ENCODE results near the gene GNLY. TPM values are rescaled to one million over a fixed set of nuclear protein-coding genes. Genes with fewer than 3 reads are reported as not detected.

GNLY gene
- total RNA-seq, 1 donor from 2014 or later, result 23.5 TPM

- peaks cover 26% of the 10 kb centered on the region for H3K4me1 Mint-ChIP-seq (ENCODE audit: low read depth)
- H3K36me3 Mint-ChIP-seq (ENCODE audit: low read depth), result no peaks in the 10 kb centered on the region
- intact Hi-C loops (cut with micrococcal nuclease), result loop anchor here (5.0 kb wide), 1 partner anchor 131 kb away; no protein-coding TSS in a partner anchor
- no peaks in the 10 kb centered on the region for H3K9me3 Mint-ChIP-seq
- H3K27ac Mint-ChIP-seq, result peak overlapping the region; percentile 61
- H3K4me3 Mint-ChIP-seq (ENCODE audit: low read depth), result peak overlapping the region; percentile 49
- peaks cover 8% of the 10 kb centered on the region for H3K27me3 Mint-ChIP-seq (ENCODE audit: low read depth)
- no peak for DNase-seq (ENCODE audit: low spot score)
Observed at GRCh38 chr2:85681372-85681763, 12.8 kb upstream of the GNLY start.

GRCh38 chr2:85681776-85682175, 12.4 kb upstream of the GNLY start:
- Mint-ChIP-seq H3K4me3 (ENCODE audit: low read depth) (peak overlapping the region; percentile 49), H3K27ac (peak overlapping the region; percentile 61), H3K36me3 (ENCODE audit: low read depth) (no peaks in the 10 kb centered on the region), H3K9me3 (no peaks in the 10 kb centered on the region), H3K27me3 (ENCODE audit: low read depth) (peaks cover 5% of the 10 kb centered on the region), H3K4me1 (ENCODE audit: low read depth) (peaks cover 26% of the 10 kb centered on the region)
- DNase-seq (ENCODE audit: low spot score), result no peak
- intact Hi-C loops (cut with micrococcal nuclease), result loop anchor here (5.0 kb wide), 1 partner anchor 131 kb away; no protein-coding TSS in a partner anchor

GRCh38 chr2:85682378-85682777, 11.8 kb upstream of the GNLY start:
- DNase-seq (ENCODE audit: low spot score), result no peak
- H3K36me3 Mint-ChIP-seq (ENCODE audit: low read depth), result no peaks in the 10 kb centered on the region
- H3K4me3 Mint-ChIP-seq (ENCODE audit: low read depth), result no peak overlapping the region
- H3K9me3 Mint-ChIP-seq, result no peaks in the 10 kb centered on the region
- intact Hi-C loops (cut with micrococcal nuclease), result loop anchor here (5.0 kb wide), 1 partner anchor 130 kb away; no protein-coding TSS in a partner anchor
- peaks cover 7% of the 10 kb centered on the region for H3K27me3 Mint-ChIP-seq (ENCODE audit: low read depth)
- no peak overlapping the region for H3K27ac Mint-ChIP-seq
- H3K4me1 Mint-ChIP-seq (ENCODE audit: low read depth), result peaks cover 26% of the 10 kb centered on the region

GRCh38 chr2:85684380-85684779, 9.8 kb upstream of the GNLY start:
- peaks cover 8% of the 10 kb centered on the region for H3K27me3 Mint-ChIP-seq (ENCODE audit: low read depth)
- no peaks in the 10 kb centered on the region for H3K36me3 Mint-ChIP-seq (ENCODE audit: low read depth)
- no peak overlapping the region for H3K4me3 Mint-ChIP-seq (ENCODE audit: low read depth)
- intact Hi-C loops (cut with micrococcal nuclease), result loop anchor here (5.0 kb wide), 1 partner anchor 128 kb away; no protein-coding TSS in a partner anchor
- H3K4me1 Mint-ChIP-seq (ENCODE audit: low read depth), result peaks cover 18% of the 10 kb centered on the region
- no peak overlapping the region for H3K27ac Mint-ChIP-seq
- no peak for DNase-seq (ENCODE audit: low spot score)
- no peaks in the 10 kb centered on the region for H3K9me3 Mint-ChIP-seq

GRCh38 chr2:85684806-85685205, 9.4 kb upstream of the GNLY start:
- no peaks in the 10 kb centered on the region for H3K36me3 Mint-ChIP-seq (ENCODE audit: low read depth)
- no peaks in the 10 kb centered on the region for H3K9me3 Mint-ChIP-seq
- H3K27ac Mint-ChIP-seq, result no peak overlapping the region
- peaks cover 8% of the 10 kb centered on the region for H3K27me3 Mint-ChIP-seq (ENCODE audit: low read depth)
- DNase-seq (ENCODE audit: low spot score), result no peak
- H3K4me1 Mint-ChIP-seq (ENCODE audit: low read depth), result peaks cover 18% of the 10 kb centered on the region
- intact Hi-C loops (cut with micrococcal nuclease), result loop anchor here (5.0 kb wide), 1 partner anchor 127 kb away; no protein-coding TSS in a partner anchor
- no peak overlapping the region for H3K4me3 Mint-ChIP-seq (ENCODE audit: low read depth)

GRCh38 chr2:85690932-85691331, 3.2 kb upstream of the GNLY start:
- Mint-ChIP-seq H3K4me3 (ENCODE audit: low read depth) (no peak overlapping the region), H3K27ac (no peak overlapping the region), H3K4me1 (ENCODE audit: low read depth) (peaks cover 13% of the 10 kb centered on the region), H3K27me3 (ENCODE audit: low read depth) (peaks cover 14% of the 10 kb centered on the region), H3K36me3 (ENCODE audit: low read depth) (no peaks in the 10 kb centered on the region), H3K9me3 (no peaks in the 10 kb centered on the region)
- intact Hi-C loops (cut with micrococcal nuclease), result no loop called here
- DNase-seq (ENCODE audit: low spot score), result no peak

GRCh38 chr2:85692039-85692645, 2.0 kb upstream of the GNLY start:
- intact Hi-C loops (cut with micrococcal nuclease), result no loop called here
- no peaks in the 10 kb centered on the region for H3K9me3 Mint-ChIP-seq
- H3K4me1 Mint-ChIP-seq (ENCODE audit: low read depth), result peaks cover 13% of the 10 kb centered on the region
- peaks cover 13% of the 10 kb centered on the region for H3K27me3 Mint-ChIP-seq (ENCODE audit: low read depth)
- H3K27ac Mint-ChIP-seq, result no peak overlapping the region
- H3K36me3 Mint-ChIP-seq (ENCODE audit: low read depth), result no peaks in the 10 kb centered on the region
- no peak overlapping the region for H3K4me3 Mint-ChIP-seq (ENCODE audit: low read depth)
- DNase-seq (ENCODE audit: low spot score), result no peak

GRCh38 chr2:85695121-85695520, 963 bp downstream of the GNLY start:
- intact Hi-C loops (cut with micrococcal nuclease), result no loop called here
- peaks cover 20% of the 10 kb centered on the region for H3K4me1 Mint-ChIP-seq (ENCODE audit: low read depth)
- no peak overlapping the region for H3K4me3 Mint-ChIP-seq (ENCODE audit: low read depth)
- H3K27ac Mint-ChIP-seq, result no peak overlapping the region
- no peak for DNase-seq (ENCODE audit: low spot score)
- no peaks in the 10 kb centered on the region for H3K36me3 Mint-ChIP-seq (ENCODE audit: low read depth)
- no peaks in the 10 kb centered on the region for H3K9me3 Mint-ChIP-seq
- H3K27me3 Mint-ChIP-seq (ENCODE audit: low read depth), result peaks cover 6% of the 10 kb centered on the region

GRCh38 chr2:85695691-85696668, 1.8 kb downstream of the GNLY start:
- DNase-seq (ENCODE audit: low spot score), result no peak
- Mint-ChIP-seq H3K4me3 (ENCODE audit: low read depth) (no peak overlapping the region), H3K36me3 (ENCODE audit: low read depth) (no peaks in the 10 kb centered on the region), H3K4me1 (ENCODE audit: low read depth) (peaks cover 23% of the 10 kb centered on the region), H3K9me3 (no peaks in the 10 kb centered on the region), H3K27ac (no peak overlapping the region), H3K27me3 (ENCODE audit: low read depth) (peaks cover under 1% of the 10 kb centered on the region)
- intact Hi-C loops (cut with micrococcal nuclease), result no loop called here

- Mint-ChIP-seq H3K4me3 (ENCODE audit: low read depth) (no peak overlapping the region), H3K27ac (no peak overlapping the region), H3K27me3 (ENCODE audit: low read depth) (peaks cover 5% of the 10 kb centered on the region), H3K4me1 (ENCODE audit: low read depth) (peaks cover 24% of the 10 kb centered on the region), H3K9me3 (no peaks in the 10 kb centered on the region), H3K36me3 (ENCODE audit: low read depth) (no peaks in the 10 kb centered on the region)
- intact Hi-C loops (cut with micrococcal nuclease), result no loop called here
- DNase-seq (ENCODE audit: low spot score), result no peak
Observed at GRCh38 chr2:85697096-85697495, 2.9 kb downstream of the GNLY start.

GRCh38 chr2:85697716-85698115, 3.6 kb downstream of the GNLY start:
- peaks cover 9% of the 10 kb centered on the region for H3K27me3 Mint-ChIP-seq (ENCODE audit: low read depth)
- peaks cover 26% of the 10 kb centered on the region for H3K4me1 Mint-ChIP-seq (ENCODE audit: low read depth)
- no peak overlapping the region for H3K4me3 Mint-ChIP-seq (ENCODE audit: low read depth)
- intact Hi-C loops (cut with micrococcal nuclease), result no loop called here
- H3K9me3 Mint-ChIP-seq, result no peaks in the 10 kb centered on the region
- no peak for DNase-seq (ENCODE audit: low spot score)
- no peak overlapping the region for H3K27ac Mint-ChIP-seq
- H3K36me3 Mint-ChIP-seq (ENCODE audit: low read depth), result no peaks in the 10 kb centered on the region

GRCh38 chr2:85698184-85698879, 4.2 kb downstream of the GNLY start:
- intact Hi-C loops (cut with micrococcal nuclease), result no loop called here
- H3K27me3 Mint-ChIP-seq (ENCODE audit: low read depth), result peaks cover 10% of the 10 kb centered on the region
- no peaks in the 10 kb centered on the region for H3K36me3 Mint-ChIP-seq (ENCODE audit: low read depth)
- H3K9me3 Mint-ChIP-seq, result no peaks in the 10 kb centered on the region
- H3K4me3 Mint-ChIP-seq (ENCODE audit: low read depth), result no peak overlapping the region
- no peak overlapping the region for H3K27ac Mint-ChIP-seq
- DNase-seq (ENCODE audit: low spot score), result no peak
- peaks cover 31% of the 10 kb centered on the region for H3K4me1 Mint-ChIP-seq (ENCODE audit: low read depth)

Data from activated T-helper 2 cell treated with anti-CD3 and anti-CD28 coated beads, Interferon-gamma antibody, Interleukin-2, Interleukin-4, amounts not matched to agents 10 μg/mL and 5 μg/mL and 100 μg/mL, durations not matched to agents 14 hours and 24 hours and 36 hours (primary cell).